ENCODE data around the gene RNF144A.

GRCh38 chr2:6927753-6928152 is 10.5 kb downstream of the RNF144A start:
- TF ChIP-seq, protein P1, sequence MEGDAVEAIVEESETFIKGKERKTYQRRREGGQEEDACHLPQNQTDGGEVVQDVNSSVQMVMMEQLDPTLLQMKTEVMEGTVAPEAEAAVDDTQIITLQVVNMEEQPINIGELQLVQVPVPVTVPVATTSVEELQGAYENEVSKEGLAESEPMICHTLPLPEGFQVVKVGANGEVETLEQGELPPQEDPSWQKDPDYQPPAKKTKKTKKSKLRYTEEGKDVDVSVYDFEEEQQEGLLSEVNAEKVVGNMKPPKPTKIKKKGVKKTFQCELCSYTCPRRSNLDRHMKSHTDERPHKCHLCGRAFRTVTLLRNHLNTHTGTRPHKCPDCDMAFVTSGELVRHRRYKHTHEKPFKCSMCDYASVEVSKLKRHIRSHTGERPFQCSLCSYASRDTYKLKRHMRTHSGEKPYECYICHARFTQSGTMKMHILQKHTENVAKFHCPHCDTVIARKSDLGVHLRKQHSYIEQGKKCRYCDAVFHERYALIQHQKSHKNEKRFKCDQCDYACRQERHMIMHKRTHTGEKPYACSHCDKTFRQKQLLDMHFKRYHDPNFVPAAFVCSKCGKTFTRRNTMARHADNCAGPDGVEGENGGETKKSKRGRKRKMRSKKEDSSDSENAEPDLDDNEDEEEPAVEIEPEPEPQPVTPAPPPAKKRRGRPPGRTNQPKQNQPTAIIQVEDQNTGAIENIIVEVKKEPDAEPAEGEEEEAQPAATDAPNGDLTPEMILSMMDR (IDR thresholded peaks at IDR 0.05) = no peak
- TF ChIP-seq EP300 (IDR thresholded peaks at IDR 0.05) (no peak), POLR2AphosphoS5 (IDR thresholded peaks at IDR 0.05) (no peak), POLR2A (IDR thresholded peaks at IDR 0.05) (no peak)
